Upper lobe of right lung (tissue), 1 donor: ENCODE measurements around the gene USP20. TPM values are rescaled to one million over a fixed set of nuclear protein-coding genes. Genes with fewer than 3 reads are reported as not detected.

Experiments used
- ATAC-seq: fragments of 200-7000 bp; cut with Tn5 transposase; one replicate; pipeline ENCODE4 v1.9.1; 2020; ENCODE audit warnings: mild to moderate bottlenecking, moderate library complexity
- DNase-seq: peaks from one replicate; pipeline ENCODE4 v3.0.0-alpha.2; 2020
- H3K27ac ChIP-seq: fragments of 200-600 bp; one replicate; pipeline ENCODE4 v1.8.0; 2022
- H3K27me3 ChIP-seq: fragments of 200-600 bp; one replicate; pipeline ENCODE4 v1.8.0; 2022; ENCODE audit warnings: mild to moderate bottlenecking
- H3K36me3 ChIP-seq: fragments of 200-600 bp; one replicate; pipeline ENCODE4 v1.8.0; 2022
- H3K4me1 ChIP-seq: fragments of 200-600 bp; one replicate; pipeline ENCODE4 v1.8.0; 2022
- H3K4me3 ChIP-seq: fragments of 200-600 bp; one replicate; pipeline ENCODE4 v1.8.0; 2022; ENCODE audit warnings: mild to moderate bottlenecking
- H3K9me3 ChIP-seq: fragments of 200-600 bp; one replicate; pipeline ENCODE4 v1.8.0; 2022
- CTCF ChIP-seq: fragments of 200-600 bp; IDR thresholded peaks from one replicate; pipeline ENCODE4 v1.8.0; 2022; ENCODE audit warnings: antibody characterized with exemption
- intact Hi-C: fragments of 100-400 bp; cut with DNase I; formaldehyde crosslinking; loops from one replicate; pipeline ENCODE4 v1.11.0; 2022
- total RNA-seq: library from RNA; stranded (reverse); fragmentation: NEBNext Ultra II Directional; extraction: Animal tissue kit (Norgen Biotek cat#: 25700); gene quantifications from one replicate; pipeline ENCODE4 v1.2.1, GENCODE V29; 2021
- donor health status: DM: no; HTN: yes; CAD: no; lungs with severe emphysema.

USP20 gene
- total RNA-seq, 1 donor from 2014 or later, result 21.4 TPM

- no peak for TF ChIP-seq CTCF
- Histone ChIP-seq H3K36me3 (peaks cover 74% of the 10 kb centered on the region), H3K27me3 (no peaks in the 10 kb centered on the region), H3K27ac (no peak overlapping the region), H3K4me1 (no peaks in the 10 kb centered on the region), H3K4me3 (no peak overlapping the region), H3K9me3 (no peaks in the 10 kb centered on the region)
- DNase-seq, result no peak
- no peak for ATAC-seq
- intact Hi-C loops, result no loop called here
These were observed 19.4 kb downstream of the USP20 start for GRCh38 chr9:129854588-129855110.

GRCh38 chr9:129857207-129857606, 21.9 kb downstream of the USP20 start:
- Histone ChIP-seq H3K9me3 (no peaks in the 10 kb centered on the region), H3K27me3 (no peaks in the 10 kb centered on the region), H3K4me1 (no peaks in the 10 kb centered on the region), H3K4me3 (no peak overlapping the region), H3K27ac (no peak overlapping the region), H3K36me3 (peaks cover 69% of the 10 kb centered on the region)
- intact Hi-C loops, result no loop called here
- ATAC-seq, result no peak
- no peak for DNase-seq
- no peak for TF ChIP-seq CTCF

GRCh38 chr9:129858167-129858962, 23.1 kb downstream of the USP20 start:
- H3K4me1 ChIP-seq, result no peaks in the 10 kb centered on the region
- no peak for TF ChIP-seq CTCF
- no peaks in the 10 kb centered on the region for H3K27me3 ChIP-seq
- ATAC-seq, result no peak
- H3K4me3 ChIP-seq, result no peak overlapping the region
- intact Hi-C loops, result no loop called here
- H3K9me3 ChIP-seq, result no peaks in the 10 kb centered on the region
- H3K27ac ChIP-seq, result no peak overlapping the region
- H3K36me3 ChIP-seq, result peaks cover 63% of the 10 kb centered on the region
- no peak for DNase-seq

GRCh38 chr9:129860653-129861446, 25.6 kb downstream of the USP20 start:
- Histone ChIP-seq H3K9me3 (no peaks in the 10 kb centered on the region), H3K36me3 (peaks cover 56% of the 10 kb centered on the region), H3K4me1 (no peaks in the 10 kb centered on the region), H3K27me3 (no peaks in the 10 kb centered on the region), H3K4me3 (no peak overlapping the region), H3K27ac (no peak overlapping the region)
- intact Hi-C loops, result no loop called here
- ATAC-seq (no peak), DNase-seq (no peak)
- no peak for TF ChIP-seq CTCF

- no peak for TF ChIP-seq CTCF
- intact Hi-C loops, result no loop called here
- H3K27me3 ChIP-seq, result no peaks in the 10 kb centered on the region
- no peaks in the 10 kb centered on the region for H3K4me1 ChIP-seq
- no peak overlapping the region for H3K4me3 ChIP-seq
- ATAC-seq, result no peak
- no peaks in the 10 kb centered on the region for H3K9me3 ChIP-seq
- no peak for DNase-seq
- no peak overlapping the region for H3K27ac ChIP-seq
- H3K36me3 ChIP-seq, result peaks cover 54% of the 10 kb centered on the region
These were observed 26.2 kb downstream of the USP20 start for GRCh38 chr9:129861447-129861827.
